Peyer's patch (tissue), 4 donors: ENCODE results near the gene NEMF.

Experiments used
- CTCF ChIP-seq, 6 experiments: fragments of 450-650 bp in 4 of 6; fragments of 200-600 bp in 2 of 6; sonication (generic) in 1 of 6; IDR thresholded peaks; one replicate each; pipeline ENCODE4 v1.5.1; 2017 to 2019; ENCODE audit warnings: antibody characterized with exemption in 6 of 6, mild to moderate bottlenecking in 3 of 6, moderate library complexity in 1 of 6
- POLR2A ChIP-seq, 2 donors: fragments of 450-650 bp; IDR thresholded peaks; one replicate each; pipeline ENCODE4 v1.5.1; 2017; ENCODE audit warnings: antibody characterized with exemption in 2 of 2, mild to moderate bottlenecking in 2 of 2, moderate library complexity in 2 of 2

- TF ChIP-seq POLR2A (IDR thresholded peaks at IDR 0.05) (no peak), CTCF (IDR thresholded peaks at IDR 0.05) (no peak)
Observed at GRCh38 chr14:49860988-49861698, 8.6 kb upstream of the NEMF start.
